GM12878 (cell line): ENCODE data around the gene MRPS12. TPM values are rescaled to one million over a fixed set of nuclear protein-coding genes. Genes with fewer than 3 reads are reported as not detected.

Source experiments
- ATAC-seq: fragments of 200-7000 bp; cut with Tn5 transposase; 3 replicates; pipeline ENCODE4 v1.9.1; 2020; ENCODE audit warnings: mild to moderate bottlenecking, moderate library complexity
- BruUV-seq: library from RNA; stranded (reverse); fragments of 400-500 nt; replicated peaks from 2 replicates; lab custom pipeline; 2021; lab: Mats Ljungman, UMichigan
- CTCF ChIA-PET: fragments of 300-600 bp; sonication (Branson Sonifier 250); formaldehyde crosslinking; extraction: SDS; loops from one replicate; lab custom pipeline; 2021; ENCODE audit warnings: inconsistent platforms; lab: Yijun Ruan, JAX
- POLR2A ChIA-PET: fragments of 350-600 bp; formaldehyde crosslinking; extraction: SDS; loops from one replicate; lab custom pipeline; 2021; ENCODE audit warnings: inconsistent platforms; lab: Charles Lee
- RAD21 ChIA-PET: fragments of 300-600 bp; sonication (Branson Sonifier 250); formaldehyde crosslinking; loops from one replicate; lab custom pipeline; 2023; ENCODE audit warnings: antibody characterized with exemption; ENCODE audit not compliant: unreplicated experiment; lab: Charles Lee
- SMC1A ChIA-PET: fragments of 300-600 bp; sonication (Branson Sonifier 250); formaldehyde crosslinking; loops from one replicate; lab custom pipeline; 2023; ENCODE audit not compliant: unreplicated experiment, uncharacterized antibody; lab: Charles Lee
- DNase-seq: peaks from one replicate; pipeline ENCODE4 v3.0.0-alpha.2; 2011; ENCODE audit warnings: low read depth, low spot score
- FAIRE-seq: peaks from 3 replicates; lab custom pipeline; 2011; peaks lifted over from hg19 to GRCh38; lab: Jason Lieb, UNC
- H2AFZ ChIP-seq: 2 replicates; pipeline ENCODE4 v1.6.0; 2011; ENCODE audit warnings: low read depth, low read length, control low read depth; ENCODE audit not compliant: control insufficient read depth
- H3K27ac ChIP-seq: 2 replicates; pipeline ENCODE4 v1.5.1; 2011; ENCODE audit warnings: control low read depth; ENCODE audit not compliant: control insufficient read depth, insufficient read depth
- H3K27me3 ChIP-seq, 2 experiments: replicated peaks in 1 of 2; 2 replicates each; pipeline versions ENCODE4 v1.6.0 to v1.6.1; 2011; ENCODE audit warnings: low read length in 1 of 2; ENCODE audit not compliant: control insufficient read depth in 2 of 2, insufficient read depth in 2 of 2
- H3K36me3 ChIP-seq, 2 experiments: 2 replicates each; pipeline ENCODE4 v1.5.1; 2011; ENCODE audit warnings: low read length in 1 of 2; ENCODE audit not compliant: control insufficient read depth in 2 of 2, insufficient read depth in 2 of 2
- H3K4me1 ChIP-seq: 2 replicates; pipeline ENCODE4 v1.6.1; 2011; ENCODE audit warnings: mild to moderate bottlenecking, low read length, moderate library complexity, mixed read lengths; ENCODE audit not compliant: control insufficient read depth, insufficient read depth
- H3K4me2 ChIP-seq: 2 replicates; pipeline ENCODE4 v1.6.0; 2011; ENCODE audit warnings: control low read depth; ENCODE audit not compliant: control insufficient read depth, insufficient read depth
- H3K4me3 ChIP-seq: fragments of 200-600 bp; sonication (generic); 2 replicates; pipeline ENCODE4 v1.5.1; 2016
- H3K79me2 ChIP-seq: 2 replicates; pipeline ENCODE4 v1.6.0; 2011; ENCODE audit warnings: low read length; ENCODE audit not compliant: control insufficient read depth, insufficient read depth
- H3K9ac ChIP-seq: 2 replicates; pipeline ENCODE4 v1.8.0; 2011; ENCODE audit warnings: low read length, control low read depth, mixed read lengths; ENCODE audit not compliant: control insufficient read depth, insufficient read depth
- H3K9me3 ChIP-seq: replicated peaks from 3 replicates; pipeline ENCODE4 v1.5.1; 2011; ENCODE audit warnings: mild to moderate bottlenecking, low read length; ENCODE audit not compliant: control insufficient read depth, insufficient read depth
- H4K20me1 ChIP-seq: 2 replicates; pipeline ENCODE4 v1.6.0; 2011; ENCODE audit not compliant: control insufficient read depth, insufficient read depth
- ASH2L ChIP-seq: fragments of 300-600, 200-600 bp; sonication (generic); IDR thresholded peaks from 2 replicates; pipeline ENCODE4 v1.6.1; 2017; ENCODE audit warnings: low read depth, mild to moderate bottlenecking, borderline replicate concordance
- BMI1 ChIP-seq: fragments of 450-650 bp; IDR thresholded peaks from 2 replicates; pipeline ENCODE4 v1.6.1; 2016; ENCODE audit warnings: mild to moderate bottlenecking, moderate library complexity, borderline replicate concordance
- CREM ChIP-seq: IDR thresholded peaks from 2 replicates; pipeline ENCODE4 v1.6.1; 2014; ENCODE audit warnings: antibody characterized with exemption, low read depth
- EED ChIP-seq: sonication (generic); IDR thresholded peaks from 2 replicates; pipeline ENCODE4 v1.6.1; 2016; ENCODE audit warnings: antibody characterized with exemption, low read depth
- HDAC6 ChIP-seq: fragments of 200-600 bp; sonication (generic); IDR thresholded peaks from one replicate; pipeline ENCODE4 v1.8.0; 2017; ENCODE audit warnings: antibody characterized with exemption; ENCODE audit not compliant: unreplicated experiment
- JUNB ChIP-seq: IDR thresholded peaks from 2 replicates; pipeline ENCODE4 v1.6.1; 2016; ENCODE audit warnings: antibody characterized with exemption, mild to moderate bottlenecking
- KAT2A ChIP-seq: conservative IDR thresholded peaks from 2 replicates; pipeline ENCODE4 v1.6.1; 2011; ENCODE audit warnings: low read depth, low read length; ENCODE audit not compliant: control insufficient read depth
- MTA3 ChIP-seq: IDR thresholded peaks from 2 replicates; pipeline ENCODE4 v1.6.1; 2012; ENCODE audit warnings: low read length, inconsistent platforms, borderline replicate concordance
- MXI1 ChIP-seq: fragments of 150-350 bp; IDR thresholded peaks from 2 replicates; pipeline ENCODE4 v1.6.1; 2011; ENCODE audit warnings: low read depth, mild to moderate bottlenecking, inconsistent platforms, low read length, improper control_type of control experiment
- NFXL1 ChIP-seq: fragments of 450-650 bp; IDR thresholded peaks from 2 replicates; pipeline ENCODE4 v1.6.1; 2017; ENCODE audit warnings: antibody characterized with exemption, mild to moderate bottlenecking, borderline replicate concordance
- POU2F2 ChIP-seq: IDR thresholded peaks from 3 replicates; pipeline ENCODE4 v1.6.1; 2011; ENCODE audit warnings: low read depth, mild to moderate bottlenecking, low read length, borderline replicate concordance
- RAD51 ChIP-seq: fragments of 450-650 bp; IDR thresholded peaks from 2 replicates; pipeline ENCODE4 v1.6.1; 2016; ENCODE audit warnings: moderate library complexity, mild to moderate bottlenecking, inconsistent platforms
- ZNF24 ChIP-seq: fragments of 450-650 bp; IDR thresholded peaks from 2 replicates; pipeline ENCODE4 v1.6.1; 2017; ENCODE audit warnings: antibody characterized with exemption, mild to moderate bottlenecking
- WGBS: methylation state at CpG from one replicate; pipeline ENCODE4 v1.1.6; 2016; ENCODE audit warnings: low lambda C conversion rate; ENCODE audit not compliant: insufficient replicate concordance, insufficient coverage; ENCODE audit errors: missing lambda C conversion rate; 5-methylcytosine and 5-hydroxymethylcytosine counted together
- in situ Hi-C: fragments of 300-500 bp; cut with MboI; formaldehyde crosslinking; loops from 9 replicates; pipeline ENCODE4 v1.14.3; 2018; ENCODE audit warnings: mixed read lengths
- intact Hi-C: fragments of 100-400 bp; cut with micrococcal nuclease; formaldehyde crosslinking; loops from one replicate; pipeline ENCODE4 v1.14.2; 2022; ENCODE audit not compliant: unreplicated experiment
- polyA plus RNA-seq, 11 experiments: library from polyadenylated mRNA; depleted of rRNA in 4 of 11; unstranded in 6 of 11; stranded (reverse) in 5 of 11; fragments of >200 nt; fragmentation: Nextera tagmentation in 4 of 11; fragmentation: Illumina TruSeq in 1 of 11; extraction: Ambion mirVana in 4 of 11; extraction: Trizol in 1 of 11; gene quantifications; 1 replicate in 1 of 11; 2 replicates in 10 of 11; pipeline versions ENCODE4 v1.2.1 to v1.2.3, GENCODE V29; 2011 to 2016; ENCODE audit warnings: inconsistent platforms in 2 of 11, missing spikeins in 2 of 11, low read depth in 1 of 11
- total RNA-seq, 4 experiments: library from RNA; depleted of rRNA in 3 of 4; stranded (reverse); fragments of >200 nt in 3 of 4; fragmentation: Illumina TruSeq in 1 of 4; extraction: Trizol in 1 of 4; gene quantifications; 2 replicates each; pipeline versions ENCODE4 v1.2.1 to v1.2.3, GENCODE V29; 2013 to 2021
- TF ChIP-seq, protein P1 (sequence below): IDR thresholded peaks from 2 replicates; pipeline ENCODE4 v1.6.1; 2012; ENCODE audit warnings: low read depth, low read length, improper control_type of control experiment
- TF ChIP-seq, protein P2 (sequence below): fragments of 450-650 bp; IDR thresholded peaks from 2 replicates; pipeline ENCODE4 v1.6.1; 2018; ENCODE audit warnings: borderline replicate concordance, mild to moderate bottlenecking; ENCODE audit not compliant: partially characterized antibody
- TF ChIP-seq, protein P3 (sequence below): IDR thresholded peaks from 2 replicates; pipeline ENCODE4 v1.6.1; 2012; ENCODE audit warnings: low read length, inconsistent platforms

Gene MRPS12
- total and polyA plus RNA-seq, 10 of the 15 experiments (the other 5 are each of a cell fraction or from before 2014, with no cell fraction given): 7.3 to 205 (median 77.3) TPM

DNA sequence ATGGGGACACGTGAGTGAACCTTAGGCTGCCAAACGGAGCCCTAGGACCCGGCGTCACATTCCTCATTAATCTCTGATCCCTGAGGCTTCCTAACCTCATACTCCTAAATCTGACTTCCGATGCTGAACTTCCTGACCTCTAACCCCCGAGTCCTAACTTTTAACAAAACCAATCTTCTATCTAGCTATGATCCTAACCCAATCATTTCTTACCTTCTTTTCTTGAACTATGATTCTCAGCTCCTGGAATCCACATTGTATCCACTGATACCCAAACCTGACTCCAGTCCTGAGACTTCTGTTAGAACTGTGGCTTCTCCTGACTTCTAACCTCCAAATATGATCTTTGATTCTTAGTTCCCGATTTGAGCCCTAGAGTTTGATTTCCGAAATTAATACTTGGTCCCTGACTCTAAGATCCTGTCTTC is 30.5 kb upstream of the MRPS12 start:
- Histone ChIP-seq H3K27ac (peak overlapping the region; percentile 75), H3K9me3 (no peaks in the 10 kb centered on the region; the same call in 2 of the 3 replicates), H3K9ac (peak overlapping the region; percentile 78), H3K4me3 (peak overlapping the region; percentile 90), H2AFZ (peak overlapping the region; percentile 83), H3K79me2 (peaks cover 22% of the 10 kb centered on the region), H4K20me1 (no peaks in the 10 kb centered on the region), H3K27me3 (no peaks in the 10 kb centered on the region), H3K36me3 (peaks cover 4 to 7% of the 10 kb centered on the region in 2 experiments; a peak in 3 of 4 replicates), H3K4me2 (peak overlapping the region; percentile 49), H3K4me1 (peaks cover 5% of the 10 kb centered on the region)
- CTCF ChIA-PET: interaction anchor here (0.6 to 3.7 kb wide), 12 partner anchors 8 to 633 kb away, joined by 3 to 50 read pairs (median 4); partner anchors contain the start of genes ECH1, EID2B, FAM98C and MRPS12
- no peak for DNase-seq
- in situ Hi-C loops: no loop called here
- no TSS peak for BruUV-seq
- no peak for FAIRE-seq
- RAD21 ChIA-PET: interaction anchor here (0.6 to 2.4 kb wide), 9 partner anchors 22 to 497 kb away, joined by 3 to 20 read pairs (median 4); partner anchors contain the start of genes ECH1, FAM98C, MRPS12 and RINL
- 2% methylated on average over 8 of the region's 8 CpGs for WGBS
- ATAC-seq: no peak
- intact Hi-C loops: no loop called here
- SMC1A ChIA-PET: interaction anchor here (0.6 to 1.9 kb wide), 8 partner anchors 23 to 999 kb away, joined by 3 to 18 read pairs (median 4); partner anchors contain the start of genes ECH1, MRPS12 and SARS2
- POLR2A ChIA-PET: interaction anchor here (0.6 to 2.0 kb wide), 11 partner anchors 21 to 526 kb away, joined by 3 to 10 read pairs (median 5); partner anchors contain the start of genes ECH1, EIF3K, HNRNPL and MAP4K1
- TF ChIP-seq POU2F2 (no peak), MXI1 (no peak), RAD51 (peak; percentile 54; the same call in 1 of the 2 replicates), ZNF24 (no peak), NFXL1 (no peak), ASH2L (no peak; the same call in 1 of the 2 replicates), KAT2A (no peak), MTA3 (no peak), EED (no peak), JUNB (no peak), CREM (no peak), HDAC6 (no peak), BMI1 (no peak)
- TF ChIP-seq, protein P1, sequence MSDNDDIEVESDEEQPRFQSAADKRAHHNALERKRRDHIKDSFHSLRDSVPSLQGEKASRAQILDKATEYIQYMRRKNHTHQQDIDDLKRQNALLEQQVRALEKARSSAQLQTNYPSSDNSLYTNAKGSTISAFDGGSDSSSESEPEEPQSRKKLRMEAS: no peak
- TF ChIP-seq, protein P2, sequence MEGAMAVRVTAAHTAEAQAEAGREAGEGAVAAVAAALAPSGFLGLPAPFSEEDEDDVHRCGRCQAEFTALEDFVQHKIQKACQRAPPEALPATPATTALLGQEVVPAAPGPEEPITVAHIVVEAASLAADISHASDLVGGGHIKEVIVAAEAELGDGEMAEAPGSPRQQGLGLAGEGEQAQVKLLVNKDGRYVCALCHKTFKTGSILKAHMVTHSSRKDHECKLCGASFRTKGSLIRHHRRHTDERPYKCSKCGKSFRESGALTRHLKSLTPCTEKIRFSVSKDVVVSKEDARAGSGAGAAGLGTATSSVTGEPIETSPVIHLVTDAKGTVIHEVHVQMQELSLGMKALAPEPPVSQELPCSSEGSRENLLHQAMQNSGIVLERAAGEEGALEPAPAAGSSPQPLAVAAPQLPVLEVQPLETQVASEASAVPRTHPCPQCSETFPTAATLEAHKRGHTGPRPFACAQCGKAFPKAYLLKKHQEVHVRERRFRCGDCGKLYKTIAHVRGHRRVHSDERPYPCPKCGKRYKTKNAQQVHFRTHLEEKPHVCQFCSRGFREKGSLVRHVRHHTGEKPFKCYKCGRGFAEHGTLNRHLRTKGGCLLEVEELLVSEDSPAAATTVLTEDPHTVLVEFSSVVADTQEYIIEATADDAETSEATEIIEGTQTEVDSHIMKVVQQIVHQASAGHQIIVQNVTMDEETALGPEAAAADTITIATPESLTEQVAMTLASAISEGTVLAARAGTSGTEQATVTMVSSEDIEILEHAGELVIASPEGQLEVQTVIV: no peak
- TF ChIP-seq, protein P3, sequence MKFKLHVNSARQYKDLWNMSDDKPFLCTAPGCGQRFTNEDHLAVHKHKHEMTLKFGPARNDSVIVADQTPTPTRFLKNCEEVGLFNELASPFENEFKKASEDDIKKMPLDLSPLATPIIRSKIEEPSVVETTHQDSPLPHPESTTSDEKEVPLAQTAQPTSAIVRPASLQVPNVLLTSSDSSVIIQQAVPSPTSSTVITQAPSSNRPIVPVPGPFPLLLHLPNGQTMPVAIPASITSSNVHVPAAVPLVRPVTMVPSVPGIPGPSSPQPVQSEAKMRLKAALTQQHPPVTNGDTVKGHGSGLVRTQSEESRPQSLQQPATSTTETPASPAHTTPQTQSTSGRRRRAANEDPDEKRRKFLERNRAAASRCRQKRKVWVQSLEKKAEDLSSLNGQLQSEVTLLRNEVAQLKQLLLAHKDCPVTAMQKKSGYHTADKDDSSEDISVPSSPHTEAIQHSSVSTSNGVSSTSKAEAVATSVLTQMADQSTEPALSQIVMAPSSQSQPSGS: no peak
